HTR-8/SVneo (cell line): ENCODE data around the gene CC2D1A.

ENCODE experiments used
- DNase-seq: peaks from one replicate; pipeline ENCODE4 v3.0.0; 2011; ENCODE audit warnings: low spot score, mixed read lengths; ENCODE audit not compliant: insufficient read length
- FAIRE-seq: peaks from 2 replicates; lab custom pipeline; 2011; peaks lifted over from hg19 to GRCh38; lab: Jason Lieb, UNC

Gene CC2D1A

GRCh38 chr19:13905634-13906520 is at the start of gene CC2D1A, which contains the start of gene BRME1:
TSS of gene CC2D1A (plus strand) at chr19:13906201. CDS start at chr19:13906442, 241 bp downstream.
TSS of gene BRME1 (minus strand) at chr19:13906117. CDS start at chr19:13904892, 1,225 bp downstream.
- FAIRE-seq (peak; percentile 89), DNase-seq (peak; percentile 98)

GRCh38 chr19:13856497-13856896 is 49.5 kb upstream of the CC2D1A start:
- DNase-seq, result no peak
- no peak for FAIRE-seq

GRCh38 chr19:13859361-13859880 is 46.6 kb upstream of the CC2D1A start:
- FAIRE-seq, result no peak

GRCh38 chr19:13860679-13861391 is 45.2 kb upstream of the CC2D1A start:
- no peak for FAIRE-seq
- DNase-seq, result no peak

More at GRCh38 chr19:13859361-13859880, 46.6 kb upstream of the CC2D1A start:
- DNase-seq, result no peak

- FAIRE-seq, result no peak
- no peak for DNase-seq
These were observed 44.6 kb upstream of the CC2D1A start for GRCh38 chr19:13861392-13861713.

DNA sequence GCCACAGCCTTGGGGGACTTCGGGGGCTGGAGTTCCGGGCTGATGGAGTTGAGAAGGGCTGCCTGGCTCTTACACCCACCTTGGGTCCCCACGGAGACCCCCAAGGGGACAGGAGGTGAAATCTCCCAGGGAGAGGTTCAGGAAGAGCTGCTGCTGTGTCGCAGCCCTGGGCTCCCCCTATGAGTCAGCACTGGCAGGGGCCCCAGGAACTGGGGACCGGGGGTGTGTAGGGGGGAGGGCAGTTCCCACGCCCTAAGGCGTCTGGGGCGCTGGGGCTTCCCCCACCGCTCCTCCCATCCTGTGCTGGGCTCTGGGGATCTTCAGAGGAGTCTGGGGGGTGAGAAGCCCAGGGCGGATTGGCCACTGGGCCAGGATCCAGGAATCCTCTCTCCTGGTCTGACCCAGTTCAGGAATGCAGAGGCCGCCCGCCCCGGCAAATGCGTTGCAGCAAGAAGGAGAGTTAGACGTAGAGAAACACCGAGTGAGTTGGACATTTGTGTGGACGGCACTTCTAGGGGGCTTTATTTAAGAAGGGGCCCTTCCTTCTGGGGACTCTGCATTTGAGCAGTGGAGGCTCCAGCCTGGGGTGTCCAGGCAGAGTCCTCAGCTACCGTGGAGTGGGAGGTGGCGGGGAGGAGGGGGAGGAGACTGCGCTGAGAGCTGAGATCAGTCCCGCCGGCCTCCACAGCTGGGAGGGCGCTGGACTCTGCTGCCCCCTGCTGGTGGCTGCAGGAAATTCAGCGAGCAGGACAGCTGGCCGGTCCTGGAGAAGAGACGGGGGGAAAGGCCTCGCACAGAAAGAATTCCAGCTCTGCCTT is 44.1 kb upstream of the CC2D1A start:
- DNase-seq, result peak; percentile 92
- peak; percentile 83 for FAIRE-seq

DNA sequence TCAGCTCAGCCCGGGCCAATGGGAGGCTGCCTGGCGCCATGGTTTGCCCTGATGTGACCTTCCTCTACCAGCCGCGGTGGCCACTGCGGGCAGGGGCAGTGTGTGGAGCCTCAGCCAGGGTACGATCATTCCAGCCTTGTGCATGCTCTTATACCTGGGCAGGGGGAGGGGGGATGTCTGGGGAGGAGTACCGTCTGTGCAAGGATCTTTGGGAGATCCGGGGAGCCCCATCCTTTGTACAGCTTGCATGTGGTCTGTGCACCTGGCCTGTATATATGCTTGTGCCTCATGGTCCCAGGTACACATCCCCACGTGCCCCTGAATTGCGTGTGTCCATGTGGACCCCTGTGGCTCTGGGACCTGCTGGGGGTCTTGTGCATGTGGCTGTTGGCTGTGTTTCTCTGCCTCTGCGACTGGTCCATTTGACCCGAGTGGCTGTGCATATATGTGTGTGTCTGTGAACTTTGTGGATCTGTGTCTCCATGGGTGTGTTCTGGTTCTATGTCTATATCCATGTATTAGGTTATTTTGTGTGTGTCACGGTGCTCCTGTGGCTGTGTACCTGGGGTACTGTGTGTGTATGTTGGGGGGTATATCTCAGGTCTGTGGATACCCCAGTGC is 41.8 kb upstream of the CC2D1A start:
- FAIRE-seq, result peak; percentile 54

GRCh38 chr19:13864667-13865570 is 41.1 kb upstream of the CC2D1A start:
- no peak for DNase-seq
- FAIRE-seq, result no peak

More for the DNA sequence above, 41.8 kb upstream of the CC2D1A start:
- no peak for DNase-seq

- FAIRE-seq (no peak), DNase-seq (no peak)
These were observed 40.2 kb upstream of the CC2D1A start for GRCh38 chr19:13865571-13866462.

DNA sequence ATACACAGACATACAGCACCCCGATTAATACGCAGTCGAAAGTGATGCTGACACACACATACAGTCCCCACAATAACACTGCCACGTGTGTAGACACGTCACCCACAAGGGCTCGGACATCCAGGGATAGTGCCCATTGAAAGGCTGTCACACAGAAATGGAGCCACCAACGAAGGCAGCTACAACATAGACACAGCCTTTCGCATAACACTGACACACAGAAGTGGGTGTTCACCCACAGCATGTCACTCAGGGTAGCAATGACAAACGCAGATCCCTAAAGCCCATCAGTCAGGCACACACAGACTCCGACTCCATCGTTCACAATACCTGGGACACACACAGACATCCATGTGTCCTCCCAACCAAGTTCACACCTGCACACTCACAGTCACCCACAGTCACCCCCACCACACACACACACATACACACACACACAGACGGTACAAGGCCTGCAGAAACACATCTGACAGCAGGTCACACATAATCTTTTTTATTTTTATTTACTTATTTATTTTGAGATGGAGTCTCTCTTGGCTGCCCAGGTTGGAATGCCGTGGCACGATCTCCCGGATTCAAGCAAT is 39.4 kb upstream of the CC2D1A start:
- FAIRE-seq (peak; percentile 91), DNase-seq (no peak)

GRCh38 chr19:13868663-13869062 is 37.3 kb upstream of the CC2D1A start:
- FAIRE-seq, result peak; percentile 31
- no peak for DNase-seq

- FAIRE-seq, result no peak
- no peak for DNase-seq
These were observed 36.7 kb upstream of the CC2D1A start for GRCh38 chr19:13869281-13869680.

DNA sequence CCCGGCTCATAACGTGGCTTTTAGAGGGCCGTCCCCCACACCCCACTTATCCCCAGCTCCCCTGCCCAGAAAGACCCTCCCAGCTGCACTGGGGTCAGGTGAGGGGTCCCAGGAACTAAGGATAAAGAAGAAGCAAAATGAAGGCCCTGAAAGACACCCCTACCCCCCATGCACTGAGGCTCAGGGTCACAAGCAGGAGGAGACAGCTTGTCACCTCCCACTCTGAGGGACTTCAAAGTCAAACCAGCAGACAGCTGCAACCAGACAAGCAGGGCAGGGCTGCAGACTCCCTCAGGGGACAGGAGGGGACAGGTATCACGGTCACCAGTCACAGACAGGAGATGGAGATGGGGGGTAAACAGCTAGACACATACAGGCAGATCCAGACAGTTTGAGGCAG is 35.1 kb upstream of the CC2D1A start:
- FAIRE-seq (no peak), DNase-seq (no peak)

- FAIRE-seq (no peak), DNase-seq (no peak)
These were observed 33.7 kb upstream of the CC2D1A start for GRCh38 chr19:13872339-13872694.

GRCh38 chr19:13872695-13873389 is 33.2 kb upstream of the CC2D1A start:
- no peak for FAIRE-seq
- no peak for DNase-seq

GRCh38 chr19:13873834-13874515 is 32.0 kb upstream of the CC2D1A start:
- DNase-seq, result no peak
- no peak for FAIRE-seq
